T-cell (primary cell): Measurements from ENCODE around the gene ATP2B2. TPM values are rescaled to one million over a fixed set of nuclear protein-coding genes. Genes with fewer than 3 reads are reported as not detected.

ENCODE experiments used
- ATAC-seq, 4 experiments: fragments of 200-7000 bp in 3 of 4; fragments of 150-1000 bp in 1 of 4; cut with Tn5 transposase; replicated peaks in 1 of 4; 1 replicate in 3 of 4; 2 replicates in 1 of 4; pipeline ENCODE4 v1.10.0; 2021; ENCODE audit warnings: moderate library complexity in 3 of 4, mild to moderate bottlenecking in 2 of 4, moderate number of reproducible peaks in 1 of 4
- CTCF ChIA-PET, 2 donors: fragments of 300-600 bp; sonication (Branson Sonifier 250); formaldehyde crosslinking; loops; one replicate each; lab custom pipeline; 2022; ENCODE audit warnings: antibody characterized with exemption in 2 of 2; lab: Charles Lee
- POLR2A ChIA-PET, 2 donors: fragments of 300-600 bp; sonication (Branson Sonifier 250); formaldehyde crosslinking; loops; one replicate each; lab custom pipeline; 2022; ENCODE audit warnings: antibody characterized with exemption in 2 of 2; lab: Charles Lee
- DNase-seq, 35 experiments: peaks; one replicate each; pipeline versions ENCODE4 v3.0.0 to v3.0.0-alpha.2; 2013 to 2023
- H3K27ac ChIP-seq: one replicate; pipeline ENCODE4 v1.5.1; 2013; ENCODE audit warnings: low read length
- H3K27me3 ChIP-seq, 2 experiments: replicated peaks in 1 of 2; 1 replicate in 1 of 2; 2 replicates in 1 of 2; pipeline versions ENCODE4 v1.6.1 to v1.7.0; 2013; ENCODE audit warnings: low read length in 1 of 2, mixed read lengths in 1 of 2; ENCODE audit not compliant: control insufficient read depth in 2 of 2, insufficient read depth in 2 of 2; ENCODE audit errors: extremely low read depth in 1 of 2
- H3K36me3 ChIP-seq, 2 donors: 1 replicate in 1 of 2; 2 replicates in 1 of 2; pipeline versions ENCODE4 v1.6.1 to v1.7.0; 2013; ENCODE audit warnings: low read length in 1 of 2; ENCODE audit not compliant: control insufficient read depth in 2 of 2, insufficient read depth in 1 of 2; ENCODE audit errors: extremely low read depth in 1 of 2
- H3K4me1 ChIP-seq, 2 experiments: 1 replicate in 1 of 2; 2 replicates in 1 of 2; pipeline versions ENCODE4 v1.6.1 to v1.7.0; 2013; ENCODE audit warnings: low read length in 2 of 2, mixed read lengths in 1 of 2; ENCODE audit not compliant: insufficient read depth in 2 of 2, control insufficient read depth in 1 of 2; ENCODE audit errors: extremely low read depth in 1 of 2
- H3K4me3 ChIP-seq, 2 donors: 1 replicate in 1 of 2; 2 replicates in 1 of 2; pipeline versions ENCODE4 v1.5.1 to v1.7.0; 2013; ENCODE audit warnings: mild to moderate bottlenecking in 2 of 2, low read length in 1 of 2, moderate library complexity in 1 of 2; ENCODE audit not compliant: control insufficient read depth in 1 of 2; ENCODE audit errors: extremely low read depth in 1 of 2
- H3K9me3 ChIP-seq: 2 replicates; pipeline ENCODE4 v1.7.0; 2013
- H3K27ac Mint-ChIP-seq, 2 donors: one replicate each; pipeline ENCODE4 v1.8.0; 2020 to 2021; ENCODE audit warnings: mild to moderate bottlenecking in 2 of 2, mixed read lengths in 2 of 2
- H3K27me3 Mint-ChIP-seq, 2 donors: one replicate each; pipeline ENCODE4 v1.8.0; 2021 to 2022; ENCODE audit warnings: mixed read lengths in 2 of 2
- H3K36me3 Mint-ChIP-seq: one replicate; pipeline ENCODE4 v1.8.0; 2021; ENCODE audit warnings: mixed read lengths
- H3K4me1 Mint-ChIP-seq, 3 donors: one replicate each; pipeline ENCODE4 v1.8.0; 2020 to 2022; ENCODE audit warnings: mixed read lengths in 3 of 3, mild to moderate bottlenecking in 1 of 3
- H3K4me3 Mint-ChIP-seq, 3 donors: one replicate each; pipeline ENCODE4 v1.8.0; 2020 to 2022; ENCODE audit warnings: mild to moderate bottlenecking in 3 of 3, mixed read lengths in 3 of 3, moderate library complexity in 3 of 3
- H3K9me3 Mint-ChIP-seq, 3 donors: one replicate each; pipeline ENCODE4 v1.8.0; 2020 to 2022; ENCODE audit warnings: mixed read lengths in 3 of 3
- WGBS: methylation state at CpG from one replicate; pipeline ENCODE4 v1.1.5; 2013; ENCODE audit warnings: missing lambda C conversion rate; ENCODE audit not compliant: insufficient coverage; 5-methylcytosine and 5-hydroxymethylcytosine counted together
- total RNA-seq, 35 experiments: library from RNA in 6 of 35; stranded (reverse) in 6 of 35; fragments of 120-200 nt in 1 of 35; gene quantifications; one replicate each; pipeline versions ENCODE4 v1.2.1 to v1.2.4 and lab custom pipeline; 2013 to 2026

Gene ATP2B2
- total RNA-seq, 5 donors from 2014 or later (not counting 1 experiment from before 2014, with no cell fraction given): not detected

DNA sequence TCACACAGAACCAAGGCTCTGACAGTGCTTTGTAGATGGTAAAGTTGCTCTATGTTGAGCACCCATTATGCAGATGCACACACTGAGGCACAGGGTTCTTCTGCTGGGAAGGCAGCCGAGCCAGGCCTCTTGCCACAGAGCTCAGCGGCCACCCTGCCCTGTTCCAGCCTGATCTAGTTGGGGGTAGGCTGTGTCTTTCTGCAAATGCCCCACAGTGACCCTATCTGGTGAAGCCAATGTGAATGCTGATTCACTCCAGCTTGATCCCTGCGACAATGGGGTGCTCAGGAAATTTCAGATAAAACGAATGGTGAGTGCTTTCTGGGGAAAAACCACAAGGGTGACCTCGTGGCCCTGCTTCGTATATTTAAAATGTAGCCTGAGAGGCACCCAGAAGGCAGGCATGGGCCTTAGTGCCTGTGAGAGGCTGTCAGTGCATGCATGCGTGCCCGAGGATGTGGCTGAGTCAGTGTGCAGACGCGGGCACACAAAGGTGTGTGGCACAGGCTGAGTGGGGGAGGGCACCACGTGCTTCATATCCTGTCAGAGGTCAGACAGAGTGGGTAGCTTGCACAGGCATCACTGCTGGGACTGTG is 85.7 kb downstream of the ATP2B2 start:
- ATAC-seq: peak; percentile 83 to 97 (median 95)

GRCh38 chr3:10417847-10418246 is 87.5 kb downstream of the ATP2B2 start:
- Histone ChIP-seq H3K4me1 (peaks cover 0 to 12% of the 10 kb centered on the region in 2 experiments), H3K4me3 (no peak overlapping the region), H3K27ac (no peak overlapping the region), H3K9me3 (no peaks in the 10 kb centered on the region), H3K27me3 (peaks cover 0 to 22% of the 10 kb centered on the region in 2 experiments), H3K36me3 (no peaks in the 10 kb centered on the region)
- POLR2A ChIA-PET: no interaction called here
- ATAC-seq (no peak), DNase-seq (peak in 1 of 35 experiments; percentile 34)
- no peaks in the 10 kb centered on the region for H3K36me3 Mint-ChIP-seq
- CTCF ChIA-PET: interaction anchor here (0.6 to 2.2 kb wide), 4 partner anchors 8 to 322 kb away, joined by 3 to 12 read pairs (median 3); no protein-coding TSS in a partner anchor
- no peaks in the 10 kb centered on the region for H3K9me3 Mint-ChIP-seq
- H3K27ac Mint-ChIP-seq: no peak overlapping the region
- H3K4me3 Mint-ChIP-seq: no peak overlapping the region
- no CpG with 5 or more reads among the region's 2 CpGs for WGBS
- peaks cover 4 to 9% of the 10 kb centered on the region in 2 donors for H3K27me3 Mint-ChIP-seq
- peaks cover 10 to 11% (median 10%) of the 10 kb centered on the region in 3 donors for H3K4me1 Mint-ChIP-seq

More for the DNA sequence above, 85.7 kb downstream of the ATP2B2 start:
- H3K27me3 Mint-ChIP-seq: peaks cover 4 to 9% of the 10 kb centered on the region in 2 donors
- no peak overlapping the region for H3K27ac Mint-ChIP-seq
- POLR2A ChIA-PET: no interaction called here
- 33% methylated on average over 11 of the region's 11 CpGs for WGBS
- H3K9me3 Mint-ChIP-seq: no peaks in the 10 kb centered on the region
- CTCF ChIA-PET: no interaction called here
- peaks cover 0 to 19% of the 10 kb centered on the region in 2 experiments for H3K27me3 ChIP-seq
- no peaks in the 10 kb centered on the region for H3K9me3 ChIP-seq
- peaks cover 0 to 12% of the 10 kb centered on the region in 2 experiments for H3K4me1 ChIP-seq
- H3K36me3 ChIP-seq: no peaks in the 10 kb centered on the region
- H3K4me1 Mint-ChIP-seq: peaks cover 10 to 11% (median 10%) of the 10 kb centered on the region in 3 donors
- H3K4me3 ChIP-seq: no peak overlapping the region
- no peaks in the 10 kb centered on the region for H3K36me3 Mint-ChIP-seq
- no peak overlapping the region for H3K4me3 Mint-ChIP-seq
- DNase-seq: peak in 32 of 35 experiments; percentile 5 to 66 (median 24)
- no peak overlapping the region for H3K27ac ChIP-seq

GRCh38 chr3:10416730-10417300 is 88.6 kb downstream of the ATP2B2 start:
- DNase-seq: no peak
- no peak overlapping the region for H3K27ac Mint-ChIP-seq
- H3K27me3 Mint-ChIP-seq: peaks cover 4 to 9% of the 10 kb centered on the region in 2 donors
- 72% methylated on average over 13 of the region's 19 CpGs for WGBS
- Histone ChIP-seq H3K4me3 (no peak overlapping the region), H3K4me1 (peaks cover 0 to 12% of the 10 kb centered on the region in 2 experiments), H3K36me3 (no peaks in the 10 kb centered on the region), H3K27ac (no peak overlapping the region), H3K27me3 (peaks cover 0 to 22% of the 10 kb centered on the region in 2 experiments), H3K9me3 (no peaks in the 10 kb centered on the region)
- ATAC-seq: no peak
- ChIA-PET CTCF (interaction anchor here in 1 of 2 donors (2.2 kb wide), 1 partner anchor 322 kb away, joined by 12 read pairs; no protein-coding TSS in a partner anchor), POLR2A (no interaction called here)
- H3K4me1 Mint-ChIP-seq: peaks cover 9 to 10% (median 10%) of the 10 kb centered on the region in 3 donors
- H3K36me3 Mint-ChIP-seq: no peaks in the 10 kb centered on the region
- no peak overlapping the region for H3K4me3 Mint-ChIP-seq
- H3K9me3 Mint-ChIP-seq: no peaks in the 10 kb centered on the region

DNA sequence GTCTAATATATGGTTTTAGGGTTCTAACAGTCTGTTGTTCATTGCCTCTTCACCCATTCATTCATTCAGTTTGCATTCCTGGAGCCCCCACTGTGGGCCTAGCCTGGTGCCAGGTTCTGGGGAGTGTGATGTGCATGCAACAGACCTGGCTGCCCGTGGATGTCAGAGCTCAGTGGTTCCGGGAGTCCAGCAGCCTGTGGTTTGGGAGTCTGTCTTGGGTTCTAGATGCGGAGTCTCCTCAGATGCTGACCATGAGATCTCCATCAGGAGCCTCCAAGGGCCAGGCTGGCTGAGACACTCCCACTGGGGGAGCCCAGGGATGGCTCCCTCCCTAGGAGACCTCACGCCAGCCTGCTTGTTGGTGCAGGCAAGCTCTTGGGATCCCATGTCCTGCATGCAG is 92.3 kb downstream of the ATP2B2 start:
- Histone ChIP-seq H3K36me3 (no peaks in the 10 kb centered on the region), H3K9me3 (no peaks in the 10 kb centered on the region), H3K4me1 (no peaks in the 10 kb centered on the region), H3K27me3 (peaks cover 0 to 22% of the 10 kb centered on the region in 2 experiments), H3K27ac (no peak overlapping the region), H3K4me3 (no peak overlapping the region)
- DNase-seq: no peak
- H3K4me1 Mint-ChIP-seq: no peaks in the 10 kb centered on the region
- no peak for ATAC-seq
- POLR2A ChIA-PET: interaction anchor here in 1 of 2 donors (0.6 kb wide), 1 partner anchor 19 kb away, joined by 3 read pairs; no protein-coding TSS in a partner anchor
- peaks cover 4 to 9% of the 10 kb centered on the region in 2 donors for H3K27me3 Mint-ChIP-seq
- no peaks in the 10 kb centered on the region for H3K9me3 Mint-ChIP-seq
- CTCF ChIA-PET: interaction anchor here in 1 of 2 donors (0.8 kb wide), 1 partner anchor 41 kb away, joined by 3 read pairs; no protein-coding TSS in a partner anchor
- H3K27ac Mint-ChIP-seq: no peak overlapping the region
- no peaks in the 10 kb centered on the region for H3K36me3 Mint-ChIP-seq
- H3K4me3 Mint-ChIP-seq: no peak overlapping the region
- WGBS: 100% methylated on average over 2 of the region's 4 CpGs

- H3K4me3 Mint-ChIP-seq: no peak overlapping the region
- WGBS: 85% methylated on average over 9 of the region's 9 CpGs
- H3K9me3 Mint-ChIP-seq: no peaks in the 10 kb centered on the region
- CTCF ChIA-PET: no interaction called here
- peaks cover 0 to 6% (median 0%) of the 10 kb centered on the region in 3 donors for H3K4me1 Mint-ChIP-seq
- Histone ChIP-seq H3K27ac (no peak overlapping the region), H3K27me3 (peaks cover 0 to 16% of the 10 kb centered on the region in 2 experiments), H3K4me1 (no peaks in the 10 kb centered on the region), H3K4me3 (no peak overlapping the region), H3K36me3 (no peaks in the 10 kb centered on the region), H3K9me3 (no peaks in the 10 kb centered on the region)
- ATAC-seq: no peak
- POLR2A ChIA-PET: no interaction called here
- peaks cover 4 to 9% of the 10 kb centered on the region in 2 donors for H3K27me3 Mint-ChIP-seq
- no peak for DNase-seq
- H3K27ac Mint-ChIP-seq: no peak overlapping the region
- H3K36me3 Mint-ChIP-seq: no peaks in the 10 kb centered on the region
Observed at GRCh38 chr3:10411598-10412332, 93.6 kb downstream of the ATP2B2 start.

- no peaks in the 10 kb centered on the region for H3K36me3 ChIP-seq
- no peak overlapping the region for H3K27ac ChIP-seq
- no peak overlapping the region for H3K4me3 ChIP-seq
- no peaks in the 10 kb centered on the region for H3K4me1 ChIP-seq
- H3K27me3 Mint-ChIP-seq: peaks cover 0 to 4% of the 10 kb centered on the region in 2 donors
- WGBS: 90% methylated on average over 11 of the region's 21 CpGs
- no peaks in the 10 kb centered on the region for H3K9me3 ChIP-seq
- H3K36me3 Mint-ChIP-seq: no peaks in the 10 kb centered on the region
- no peak for DNase-seq
- CTCF ChIA-PET: no interaction called here
- H3K27me3 ChIP-seq: peaks cover 0 to 11% of the 10 kb centered on the region in 2 experiments
- POLR2A ChIA-PET: no interaction called here
- H3K4me1 Mint-ChIP-seq: peaks cover 0 to 6% (median 0%) of the 10 kb centered on the region in 3 donors
- H3K9me3 Mint-ChIP-seq: no peaks in the 10 kb centered on the region
- no peak for ATAC-seq
- no peak overlapping the region for H3K4me3 Mint-ChIP-seq
- no peak overlapping the region for H3K27ac Mint-ChIP-seq
Observed at GRCh38 chr3:10410383-10411002, 94.9 kb downstream of the ATP2B2 start.
